Neural cell (in vitro differentiated cells): ENCODE data around the gene RNF212. TPM values are rescaled to one million over a fixed set of nuclear protein-coding genes. Genes with fewer than 3 reads are reported as not detected.

Source experiments
- H2AFZ ChIP-seq: fragments of 200-600, 300-800 bp; sonication (generic), shearing (Covaris generic); 2 replicates; pipeline ENCODE4 v1.6.0; 2014; ENCODE audit warnings: low read depth, mild to moderate bottlenecking, antibody characterized with exemption, low read length, moderate library complexity
- H3F3A ChIP-seq: fragments of 200-600 bp; shearing (Covaris generic); 2 replicates; pipeline ENCODE4 v1.6.1; 2016; ENCODE audit warnings: mild to moderate bottlenecking, moderate library complexity, mixed read lengths, antibody characterized with exemption, low read length; ENCODE audit not compliant: insufficient read depth, poor library complexity, severe bottlenecking
- H3K27ac ChIP-seq: fragments of 200-600, 300-800 bp; sonication (generic), shearing (Covaris generic); 2 replicates; pipeline ENCODE4 v1.5.1; 2014; ENCODE audit warnings: mild to moderate bottlenecking, low read length, moderate library complexity
- H3K27me3 ChIP-seq: fragments of 300-800, 200-600 bp; sonication (generic), shearing (Covaris generic); 2 replicates; pipeline ENCODE4 v1.6.0; 2014; ENCODE audit warnings: mild to moderate bottlenecking, low read depth, low read length, moderate library complexity; ENCODE audit not compliant: insufficient read depth
- H3K36me3 ChIP-seq: fragments of 300-800, 200-600 bp; sonication (generic), shearing (Covaris generic); 2 replicates; pipeline ENCODE4 v1.5.1; 2014; ENCODE audit warnings: mild to moderate bottlenecking, antibody characterized with exemption, low read length, moderate library complexity; ENCODE audit not compliant: insufficient read depth
- H3K4me2 ChIP-seq: fragments of 300-800, 200-600 bp; sonication (generic), shearing (Covaris generic); 2 replicates; pipeline ENCODE4 v1.6.0; 2014; ENCODE audit warnings: mild to moderate bottlenecking, low read length
- H3K4me3 ChIP-seq: fragments of 300-800, 200-600 bp; sonication (generic), shearing (Covaris generic); 2 replicates; pipeline ENCODE4 v1.5.1; 2014; ENCODE audit warnings: mild to moderate bottlenecking, low read length, moderate library complexity
- H3K79me2 ChIP-seq: fragments of 200-600 bp; shearing (Covaris generic); replicated peaks from 2 replicates; pipeline ENCODE4 v1.6.0; 2014; ENCODE audit warnings: mild to moderate bottlenecking, low read length, moderate library complexity; ENCODE audit not compliant: insufficient read depth
- H3K9ac ChIP-seq: fragments of 300-800, 200-600 bp; sonication (generic), shearing (Covaris generic); 2 replicates; pipeline ENCODE4 v1.6.1; 2016; ENCODE audit warnings: mild to moderate bottlenecking, low read length, mixed read lengths
- H3K9me2 ChIP-seq: fragments of 200-600 bp; shearing (Covaris generic); 2 replicates; pipeline ENCODE4 v1.6.1; 2016; ENCODE audit warnings: mild to moderate bottlenecking, low read length, mixed read lengths; ENCODE audit not compliant: insufficient read depth
- H3K9me3 ChIP-seq: fragments of 200-600, 300-800 bp; sonication (generic), shearing (Covaris generic); 2 replicates; pipeline ENCODE4 v1.6.1; 2016; ENCODE audit warnings: mild to moderate bottlenecking, mixed run types, low read length, moderate library complexity, mixed read lengths
- H4K20me1 ChIP-seq: fragments of 200-600 bp; shearing (Covaris generic); 2 replicates; pipeline ENCODE4 v1.6.1; 2016; ENCODE audit warnings: mild to moderate bottlenecking, mixed run types; ENCODE audit not compliant: insufficient read depth
- CTCF ChIP-seq: fragments of 450-650 bp; IDR thresholded peaks from 2 replicates; pipeline ENCODE4 v1.5.1; 2014; ENCODE audit warnings: antibody characterized with exemption, mild to moderate bottlenecking, moderate library complexity; ENCODE audit not compliant: poor library complexity, severe bottlenecking
- EP300 ChIP-seq: fragments of 450-650 bp; conservative IDR thresholded peaks from 2 replicates; pipeline ENCODE4 v1.6.1; 2014; ENCODE audit warnings: antibody characterized with exemption, mild to moderate bottlenecking, moderate library complexity; ENCODE audit not compliant: poor library complexity, severe bottlenecking
- EZH2 ChIP-seq: fragments of 200-600, 300-800 bp; shearing (Covaris generic), sonication (generic); IDR thresholded peaks from 2 replicates; pipeline ENCODE4 v1.6.1; 2014; ENCODE audit warnings: antibody characterized with exemption, low read length, borderline replicate concordance, mild to moderate bottlenecking; ENCODE audit not compliant: insufficient read depth, poor library complexity, severe bottlenecking
- MXI1 ChIP-seq: fragments of 450-650 bp; conservative IDR thresholded peaks from 2 replicates; pipeline ENCODE4 v1.6.1; 2014; ENCODE audit warnings: antibody characterized with exemption, mild to moderate bottlenecking; ENCODE audit not compliant: poor library complexity, severe bottlenecking
- POLR2AphosphoS5 ChIP-seq: IDR thresholded peaks from 2 replicates; pipeline ENCODE4 v1.6.1; 2012
- RAD21 ChIP-seq: fragments of 450-650 bp; conservative IDR thresholded peaks from 2 replicates; pipeline ENCODE4 v1.6.1; 2014; ENCODE audit warnings: antibody characterized with exemption, mild to moderate bottlenecking, moderate library complexity
- REST ChIP-seq: IDR thresholded peaks from 2 replicates; pipeline ENCODE4 v1.6.1; 2012; ENCODE audit warnings: borderline replicate concordance
- SMC3 ChIP-seq: fragments of 450-650 bp; conservative IDR thresholded peaks from 2 replicates; pipeline ENCODE4 v1.6.1; 2014; ENCODE audit warnings: antibody characterized with exemption, mild to moderate bottlenecking, moderate library complexity; ENCODE audit not compliant: poor library complexity
- TAF1 ChIP-seq: IDR thresholded peaks from 2 replicates; pipeline ENCODE4 v1.6.1; 2012; ENCODE audit warnings: low read depth
- polyA plus RNA-seq: library from polyadenylated mRNA; depleted of rRNA; stranded (reverse); fragments of >200 nt; gene quantifications from 2 replicates; pipeline ENCODE4 v1.2.3, GENCODE V29; 2014

The RNF212 gene
- polyA plus RNA-seq, 1 donor from 2014 or later: 1.5 TPM

DNA sequence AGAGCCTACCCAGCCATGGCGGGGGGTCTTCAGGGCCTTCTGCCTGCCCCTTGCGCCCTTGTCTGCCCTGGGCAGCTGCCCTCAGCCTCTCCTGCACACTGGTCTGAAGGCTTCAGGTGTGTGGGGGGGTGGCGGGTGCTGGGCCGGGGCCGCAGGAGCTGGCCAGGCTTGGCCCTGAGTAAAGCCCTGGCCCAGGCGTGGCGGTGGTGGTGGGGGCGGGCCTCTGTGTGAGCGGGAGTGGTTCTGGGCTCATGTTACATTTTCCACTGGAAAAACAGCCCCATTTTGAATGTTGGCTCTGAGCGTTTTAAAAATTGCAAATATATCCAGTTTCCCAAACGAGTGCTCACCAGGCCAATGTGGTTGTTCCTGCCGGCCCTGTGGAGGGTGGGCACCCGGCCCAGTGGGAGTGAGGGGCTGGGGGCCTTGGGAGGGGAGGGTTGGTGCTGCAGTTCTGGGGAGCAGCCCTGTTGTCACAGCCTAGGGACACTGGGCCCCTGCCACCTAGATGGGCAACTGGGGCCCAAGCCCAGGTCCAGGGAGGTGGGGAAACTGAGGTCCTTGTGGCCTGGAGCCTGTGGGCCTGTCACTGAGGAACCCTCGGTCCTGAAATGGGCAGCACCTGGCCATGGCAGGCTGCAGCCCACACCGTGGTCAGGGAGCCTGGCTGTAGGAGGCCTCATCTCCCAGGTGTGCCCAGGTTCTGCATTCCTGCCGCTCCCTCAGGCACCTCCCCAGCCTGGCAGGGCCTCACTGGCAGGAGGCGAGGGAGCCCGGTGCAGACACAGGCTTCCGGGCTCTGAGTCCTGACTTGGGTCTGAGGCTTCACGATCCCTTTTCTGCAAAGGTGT, 73.6 kb downstream of the RNF212 start:
- no peaks in the 10 kb centered on the region for H4K20me1 ChIP-seq
- H3K9me3 ChIP-seq: no peaks in the 10 kb centered on the region
- H3K9ac ChIP-seq: no peak overlapping the region
- H3K27ac ChIP-seq: no peak overlapping the region
- H2AFZ ChIP-seq: no peak overlapping the region
- TF ChIP-seq CTCF: no peak
- no peak for TF ChIP-seq EZH2
- TF ChIP-seq MXI1: no peak
- TF ChIP-seq REST: no peak
- no peak for TF ChIP-seq SMC3
- no peak for TF ChIP-seq EP300
- no peak for TF ChIP-seq RAD21
- no peak for TF ChIP-seq POLR2AphosphoS5
- no peak for TF ChIP-seq TAF1
- no peaks in the 10 kb centered on the region for H3K9me2 ChIP-seq
- no peaks in the 10 kb centered on the region for H3K79me2 ChIP-seq
- H3K4me3 ChIP-seq: no peak overlapping the region
- H3F3A ChIP-seq: no peaks in the 10 kb centered on the region
- H3K36me3 ChIP-seq: no peaks in the 10 kb centered on the region
- H3K4me2 ChIP-seq: no peak overlapping the region
- H3K27me3 ChIP-seq: no peaks in the 10 kb centered on the region

DNA sequence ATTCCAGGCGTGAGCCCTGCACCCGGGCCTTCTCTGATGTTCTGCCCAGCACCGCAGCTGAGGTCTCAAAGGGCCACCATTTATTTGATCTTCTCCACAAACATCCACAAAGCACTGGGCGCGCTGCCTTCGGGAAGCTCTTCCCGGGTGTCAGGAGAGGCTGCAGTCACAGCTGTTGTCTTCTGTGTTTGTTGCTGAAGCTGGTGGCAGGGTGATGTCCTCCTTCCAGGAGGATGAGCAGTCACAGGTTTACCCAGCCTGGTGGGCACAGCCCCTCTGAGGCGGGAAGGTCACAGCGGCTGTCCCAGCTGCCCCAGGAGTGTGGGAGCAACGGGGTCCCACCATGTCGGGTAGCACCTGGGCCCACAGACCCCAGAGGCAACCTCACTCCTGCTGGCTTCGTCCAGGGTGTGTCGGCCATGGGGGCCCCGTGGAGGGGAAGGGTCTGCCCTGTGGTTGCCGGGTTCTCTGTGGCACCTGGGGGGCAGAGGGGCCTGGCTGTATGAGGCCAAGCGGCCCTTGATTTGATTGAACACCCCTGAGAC, 74.3 kb downstream of the RNF212 start:
- Histone ChIP-seq H3K9me2 (no peaks in the 10 kb centered on the region), H3K4me3 (no peak overlapping the region), H3K27me3 (no peaks in the 10 kb centered on the region), H3K27ac (no peak overlapping the region), H3K36me3 (no peaks in the 10 kb centered on the region), H3F3A (no peaks in the 10 kb centered on the region), H4K20me1 (no peaks in the 10 kb centered on the region), H3K9ac (no peak overlapping the region), H3K79me2 (no peaks in the 10 kb centered on the region), H3K9me3 (no peaks in the 10 kb centered on the region), H2AFZ (no peak overlapping the region), H3K4me2 (no peak overlapping the region)
- no peak for TF ChIP-seq MXI1
